ENCODE data around the gene TP63.

TP63 gene

GRCh38 chr3:189685291-189685690, 54.1 kb downstream of the TP63 start:
- no peak for DNase-seq (ENCODE audit: low spot score)

DNA sequence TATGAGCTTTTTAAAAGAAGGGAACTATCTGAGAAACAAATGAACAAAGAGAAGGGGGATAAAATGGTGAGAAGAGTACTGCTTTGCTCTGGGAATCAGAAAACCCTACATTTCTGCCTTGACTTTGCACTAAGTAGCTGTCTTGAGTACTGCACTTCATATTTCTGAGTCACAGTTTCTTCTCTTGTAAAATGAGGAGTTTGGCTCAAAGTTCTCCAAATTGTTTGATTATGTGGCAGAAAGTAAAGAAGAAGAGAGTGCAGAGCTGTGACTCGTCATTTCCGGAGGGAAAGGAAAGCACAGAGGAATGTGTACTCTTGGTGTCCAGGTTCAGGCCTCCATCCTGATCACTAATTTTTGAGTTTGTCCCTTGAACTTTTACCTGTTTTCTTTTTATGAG, 54.7 kb downstream of the TP63 start:
- DNase-seq (ENCODE audit: low spot score): no peak

- DNase-seq (ENCODE audit: low spot score): no peak
These were observed 56.3 kb downstream of the TP63 start for GRCh38 chr3:189687475-189687874.

DNA sequence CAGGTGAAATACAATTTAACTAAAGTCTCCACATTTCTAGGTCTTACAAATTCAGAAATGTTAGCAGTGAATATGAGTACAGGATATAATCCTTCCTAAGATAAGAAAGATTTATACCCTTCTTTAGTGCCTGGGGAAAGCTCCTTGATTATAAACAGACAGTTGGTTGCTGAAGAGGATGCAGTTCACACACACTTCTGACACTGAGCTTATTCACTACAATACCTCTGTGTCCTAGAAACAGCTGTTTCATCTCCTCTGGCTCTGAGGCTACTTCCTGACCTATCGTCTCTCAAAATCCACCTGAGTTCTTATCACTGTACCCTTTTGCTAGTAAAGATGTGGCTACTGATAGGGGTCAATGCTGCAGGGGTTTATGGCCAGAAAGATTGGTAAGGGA, 57.1 kb downstream of the TP63 start:
- DNase-seq (ENCODE audit: low spot score): no peak

DNA sequence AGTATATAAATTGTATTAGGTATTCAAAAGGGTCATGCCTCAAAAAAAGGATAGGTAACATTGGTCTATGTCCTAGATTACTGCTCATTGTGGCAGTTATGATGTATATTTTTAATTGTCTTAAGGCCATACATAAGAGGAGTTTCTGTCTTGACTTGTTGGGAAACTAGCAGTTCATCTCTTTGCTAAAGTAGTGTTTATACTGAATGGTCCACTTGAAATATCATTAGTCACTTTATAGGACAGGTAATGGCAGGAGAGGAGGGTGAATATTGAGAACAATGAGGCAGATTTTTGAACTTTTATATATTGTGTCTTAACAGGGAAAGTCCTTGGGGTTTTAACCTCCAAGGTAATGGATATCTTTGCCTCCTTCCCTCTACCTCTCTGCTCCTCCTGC, 58.4 kb downstream of the TP63 start:
- no peak for DNase-seq (ENCODE audit: low spot score)

DNA sequence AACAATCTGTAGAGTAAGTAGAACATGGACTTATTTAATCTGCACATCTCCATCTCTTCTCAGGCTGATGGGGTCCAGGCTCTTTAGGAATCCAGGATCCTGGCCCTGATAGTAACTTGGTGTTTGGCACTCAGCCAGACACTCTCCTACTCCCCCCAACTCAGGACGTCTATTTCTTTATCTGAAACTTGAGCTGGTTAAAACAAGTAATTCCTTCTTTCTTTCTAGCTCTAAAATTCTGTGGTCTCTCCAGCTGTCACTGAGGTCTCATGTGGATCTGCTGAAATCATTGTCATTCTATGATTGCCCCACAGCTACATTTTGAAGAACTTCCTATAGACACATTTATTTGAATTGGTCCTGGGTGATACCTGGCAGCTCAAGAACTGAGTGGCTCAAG, 59.0 kb downstream of the TP63 start:
- no peak for DNase-seq (ENCODE audit: low spot score)

DNA sequence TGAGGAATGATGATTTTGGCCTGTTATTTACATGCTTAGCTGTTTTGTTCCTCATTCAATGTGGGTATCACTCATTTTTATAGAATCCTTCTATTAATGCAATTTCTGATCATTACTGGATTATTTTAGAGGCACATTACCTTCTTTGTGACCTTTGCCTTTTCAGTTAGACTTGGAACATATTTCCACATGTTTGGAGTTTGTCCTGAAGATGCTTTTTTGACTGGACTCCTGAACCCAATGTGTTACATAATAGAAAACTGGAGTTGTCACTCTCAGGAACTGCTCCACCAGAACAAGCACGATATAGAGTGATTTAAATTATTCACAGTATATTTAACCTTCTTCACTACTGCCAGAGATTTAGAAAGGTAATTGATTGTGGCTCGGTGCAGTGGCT, 59.5 kb downstream of the TP63 start:
- DNase-seq (ENCODE audit: low spot score): no peak

- no peak for DNase-seq (ENCODE audit: low spot score)
These were observed 64.2 kb downstream of the TP63 start for GRCh38 chr3:189695400-189695799.

DNA sequence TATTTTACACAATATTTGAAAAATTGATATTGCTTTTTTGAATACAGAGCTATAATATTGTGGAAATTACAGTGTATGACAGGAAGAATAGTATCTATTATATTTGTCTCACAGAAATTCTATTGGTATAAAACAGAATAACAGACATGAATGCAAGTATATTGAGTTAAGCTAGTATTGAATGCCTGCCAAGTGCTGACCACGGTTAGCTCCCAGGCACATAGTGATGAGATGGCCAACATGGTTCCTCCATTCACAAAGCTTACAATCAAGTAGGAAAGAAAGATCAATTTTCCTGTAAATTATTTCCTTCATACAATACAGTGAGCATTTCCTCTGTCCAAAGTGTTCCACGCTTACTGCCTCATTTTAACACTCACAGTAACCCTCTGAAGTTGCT, 67.6 kb downstream of the TP63 start:
- DNase-seq (ENCODE audit: low spot score): no peak

DNA sequence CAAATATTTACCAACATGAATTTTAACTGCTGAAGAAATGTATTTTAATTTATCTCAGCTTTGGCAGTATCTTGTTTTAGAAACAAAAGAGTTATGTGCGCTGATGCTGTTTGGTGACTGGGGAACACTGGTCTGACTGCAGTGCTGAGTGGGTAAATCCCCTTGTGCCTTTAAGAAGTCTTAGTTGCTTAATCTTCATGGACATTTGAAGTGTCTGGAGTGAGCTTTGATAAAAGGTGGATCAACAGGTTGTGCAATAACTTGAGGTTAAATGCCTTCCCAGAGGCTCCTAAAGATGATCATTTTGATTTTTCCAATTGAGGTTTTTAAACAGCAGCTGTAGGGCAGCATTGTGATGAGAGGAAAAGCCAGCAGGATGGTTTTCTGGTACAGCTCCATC, 68.7 kb downstream of the TP63 start:
- no peak for DNase-seq (ENCODE audit: low spot score)

DNA sequence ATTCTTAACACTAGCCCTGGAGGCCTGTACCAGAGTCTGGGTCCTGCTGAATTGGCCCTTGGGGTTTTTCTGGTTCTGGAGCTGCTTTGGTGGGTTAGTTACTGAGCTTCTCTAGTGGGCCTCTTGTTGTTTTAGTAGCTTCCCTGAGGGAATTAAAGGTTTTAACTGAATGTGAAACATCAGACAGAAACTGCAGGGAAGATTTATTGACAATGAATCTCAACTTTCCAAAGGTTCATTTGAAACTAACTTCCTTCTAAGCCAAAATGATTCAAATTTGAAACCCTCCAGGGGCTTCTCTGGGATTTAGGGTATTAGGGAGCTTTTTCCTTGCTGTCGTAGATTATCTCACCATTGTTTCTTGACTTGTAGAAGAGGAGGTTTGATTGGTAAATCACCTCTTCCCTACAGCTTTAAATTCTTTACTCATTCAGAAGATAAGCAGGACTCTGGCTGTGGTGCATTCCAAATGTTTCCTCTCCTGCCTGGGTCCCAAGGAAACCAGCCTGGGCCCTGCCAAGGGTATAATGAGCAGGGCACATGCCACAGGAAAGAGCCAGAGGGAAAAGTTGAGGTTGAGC, 71.0 kb downstream of the TP63 start:
- no peak for DNase-seq (ENCODE audit: low spot score)

GRCh38 chr3:189703865-189704264, 72.7 kb downstream of the TP63 start:
- DNase-seq (ENCODE audit: low spot score): no peak

- DNase-seq (ENCODE audit: low spot score): no peak
These were observed 77.2 kb downstream of the TP63 start for GRCh38 chr3:189708375-189708774.

DNA sequence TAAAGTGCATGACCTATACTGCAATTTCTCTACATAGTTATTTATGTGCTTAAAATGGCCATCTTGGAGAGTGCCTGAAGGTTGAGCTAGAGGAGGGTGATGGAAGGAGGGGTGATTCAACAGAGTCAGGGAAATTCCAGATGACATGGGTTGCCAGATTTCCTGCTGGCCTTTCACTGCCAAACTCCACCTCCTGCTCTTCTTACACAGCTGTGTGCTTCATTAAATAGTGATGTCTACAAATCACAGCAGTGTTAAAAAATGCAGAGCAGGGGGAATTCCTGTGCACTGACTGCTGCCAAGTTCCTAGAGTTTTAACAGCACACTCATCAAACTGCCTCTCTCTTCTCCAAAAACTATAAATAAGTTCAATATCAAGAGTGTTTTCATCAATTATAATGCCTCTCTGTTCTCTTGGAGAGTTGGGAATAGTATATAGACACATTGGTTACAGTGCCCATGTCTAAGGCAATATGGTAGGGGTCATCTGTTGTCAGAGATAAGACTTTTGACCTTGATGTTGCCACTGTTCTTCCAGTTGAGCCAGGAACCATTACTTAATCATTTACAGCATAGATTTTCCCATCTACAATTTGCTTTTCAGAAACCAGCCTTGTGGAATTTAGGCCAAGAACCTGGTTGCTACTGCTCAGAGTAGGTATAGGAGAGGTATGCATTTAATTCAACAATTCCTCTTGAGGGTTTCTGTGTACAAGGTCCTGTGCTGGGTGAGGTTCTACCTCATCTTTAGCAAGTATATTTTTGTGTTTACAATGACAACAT, 79.6 kb downstream of the TP63 start:
- peak; percentile 70 for DNase-seq (ENCODE audit: low spot score)

- no peak for DNase-seq (ENCODE audit: low spot score)
These were observed 81.8 kb downstream of the TP63 start for GRCh38 chr3:189712906-189713483.

GRCh38 chr3:189714991-189715961, 84.1 kb downstream of the TP63 start:
- no peak for DNase-seq (ENCODE audit: low spot score)

GRCh38 chr3:189718215-189718614, 87.0 kb downstream of the TP63 start:
- DNase-seq (ENCODE audit: low spot score): no peak

DNA sequence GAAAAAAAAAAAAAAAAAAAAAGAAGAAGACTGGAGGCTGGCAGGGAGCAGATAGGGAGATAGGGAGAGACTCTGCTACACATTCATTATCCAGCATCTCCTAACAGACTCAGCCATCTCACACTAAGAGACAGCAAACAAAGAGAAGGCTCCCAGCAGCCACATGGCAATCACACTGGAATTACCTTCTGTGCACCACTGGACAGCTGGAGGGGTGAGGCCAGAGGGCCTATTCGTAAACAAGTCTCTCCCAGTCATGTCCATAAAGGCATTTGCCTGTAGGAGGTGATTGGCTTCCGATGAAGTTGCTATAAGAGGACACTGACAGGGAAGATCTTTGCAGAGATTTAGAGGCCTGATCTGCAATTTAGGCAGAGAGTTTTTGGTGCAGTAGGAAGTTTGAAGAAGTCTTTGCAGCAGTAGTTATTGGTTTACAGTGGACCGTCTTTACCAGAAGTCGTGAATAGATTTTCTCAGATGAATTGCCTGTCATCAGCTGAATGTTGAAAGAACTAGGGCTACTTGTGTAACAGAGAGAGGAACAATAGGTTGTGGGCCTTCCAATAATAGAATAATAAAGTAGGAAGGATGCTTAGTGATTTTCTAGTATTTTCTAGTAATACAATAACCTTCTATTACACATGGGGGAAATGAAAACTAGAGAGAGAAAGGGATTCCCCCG, 89.7 kb downstream of the TP63 start:
- no peak for DNase-seq (ENCODE audit: low spot score)

DNA sequence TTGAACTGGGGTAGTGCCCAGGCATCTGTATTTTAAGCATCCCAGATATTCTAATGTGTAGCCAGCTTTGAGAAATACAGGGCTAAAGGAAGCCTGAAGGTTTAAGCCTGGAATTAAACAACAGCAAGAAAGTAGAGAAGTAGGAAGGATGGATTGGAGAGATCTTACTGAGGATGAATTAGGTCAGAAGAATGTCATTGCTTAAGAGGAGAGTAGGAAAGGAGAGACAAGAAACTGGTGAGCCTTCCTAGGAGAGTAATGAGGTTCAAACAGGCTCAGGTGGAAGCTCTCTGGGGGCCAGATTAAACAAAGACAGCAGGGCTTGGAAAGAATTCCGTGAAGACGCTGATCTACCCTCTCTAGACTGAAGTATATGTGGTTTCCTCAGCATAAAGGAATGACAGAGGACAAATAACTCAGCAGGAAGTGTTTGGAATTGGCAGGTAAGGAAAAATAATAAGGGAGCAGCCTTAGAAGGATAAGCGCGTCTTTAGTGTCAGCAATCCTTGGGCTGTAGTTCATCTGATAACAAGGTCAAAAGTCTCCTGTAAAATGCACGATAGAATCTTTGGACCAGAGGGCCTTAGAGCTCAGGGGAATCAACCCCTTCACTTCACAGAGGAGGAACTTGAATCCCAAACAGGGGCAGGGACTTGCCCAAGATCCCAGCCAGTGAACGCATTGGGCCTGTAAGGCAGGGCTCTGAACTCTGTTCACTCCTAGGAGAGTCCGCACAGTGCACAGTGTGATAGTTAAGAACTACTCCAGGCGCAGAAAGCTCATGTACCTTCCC, 90.9 kb downstream of the TP63 start:
- DNase-seq (ENCODE audit: low spot score): no peak

- no peak for DNase-seq (ENCODE audit: low spot score)
These were observed 93.2 kb downstream of the TP63 start for GRCh38 chr3:189724356-189724755.

DNA sequence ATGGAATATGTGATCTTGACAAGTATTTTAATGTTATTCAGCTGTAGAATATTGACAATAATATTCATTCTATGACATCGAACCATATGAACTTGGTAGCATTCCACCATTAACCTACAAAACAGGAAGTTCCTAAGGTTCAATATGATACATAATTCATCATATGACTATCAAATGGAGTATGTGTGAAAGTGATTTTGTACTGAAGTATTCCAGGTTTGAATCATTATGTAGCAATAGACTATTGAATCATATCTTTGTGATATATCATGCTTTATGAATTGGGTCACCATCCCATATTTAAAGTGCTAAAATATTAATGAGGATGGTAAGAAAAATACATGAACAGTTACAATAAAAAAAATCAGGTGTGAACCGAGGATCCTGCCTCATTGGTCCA, 95.1 kb downstream of the TP63 start:
- no peak for DNase-seq (ENCODE audit: low spot score)
